Activated CD8-positive, alpha-beta memory T cell treated with anti-CD3 and anti-CD28 coated beads, Interleukin-2, amount 50 U/mL, for 1 hour (primary cell): ENCODE data around the gene SPANXA2.
"Not testable (repeated sequence)": the region's sequence is repeated elsewhere in the genome, so short reads cannot be mapped to it uniquely, and the experiment has no call there.

Source experiments
- DNase-seq: peaks from one replicate; pipeline ENCODE4 v3.0.0-alpha.2; 2020; ENCODE audit errors: extremely low read depth

SPANXA2 gene

GRCh38 chrX:141589408-141589807, at the start of gene SPANXA2:
Gene SPANXA2, plus strand, starts transcription at chrX:141589708. Its CDS starts 60 bp downstream, at chrX:141589768.
- DNase-seq = not testable (repeated sequence)

- DNase-seq = not testable (repeated sequence)
Measured at GRCh38 chrX:141542551-141542950, 47.0 kb upstream of the SPANXA2 start.

- DNase-seq = not testable (repeated sequence)
Measured at GRCh38 chrX:141584638-141585037, 4.9 kb upstream of the SPANXA2 start, which contains the start of gene SPANXA1. Gene SPANXA1, minus strand, starts transcription at chrX:141584738. Its CDS starts 60 bp downstream, at chrX:141584678.

- DNase-seq = no peak
Measured at GRCh38 chrX:141609111-141609510, 19.6 kb downstream of the SPANXA2 start.

GRCh38 chrX:141619336-141619735, 29.8 kb downstream of the SPANXA2 start:
- DNase-seq = no peak

GRCh38 chrX:141632124-141632523, 42.6 kb downstream of the SPANXA2 start:
- DNase-seq = no peak

GRCh38 chrX:141638550-141638949, 49.0 kb downstream of the SPANXA2 start:
- DNase-seq = no peak
